Mononuclear cell (primary cell): ENCODE measurements around the gene CRADD. TPM values are rescaled to one million over a fixed set of nuclear protein-coding genes. Genes with fewer than 3 reads are reported as not detected.

Source experiments
- H3K27me3 ChIP-seq: 2 replicates; pipeline ENCODE4 v1.6.0; 2011; ENCODE audit warnings: low read length, control low read depth; ENCODE audit not compliant: insufficient read depth
- H3K4me1 ChIP-seq: 2 replicates; pipeline ENCODE4 v1.5.1; 2011; ENCODE audit warnings: mild to moderate bottlenecking, low read length, control low read depth; ENCODE audit not compliant: insufficient read depth
- H3K4me3 ChIP-seq: 2 replicates; pipeline ENCODE4 v1.5.1; 2011; ENCODE audit warnings: mild to moderate bottlenecking, low read length, moderate library complexity
- H3K9me3 ChIP-seq: 2 replicates; pipeline ENCODE4 v1.5.1; 2011; ENCODE audit warnings: low read depth, mild to moderate bottlenecking, control low read depth, low read length
- total RNA-seq: library from RNA; depleted of rRNA; stranded (reverse); fragments of >200 nt; gene quantifications from one replicate; pipeline ENCODE4 v1.2.3, GENCODE V29; 2012

CRADD gene
- total RNA-seq, 1 donor: 7.5 TPM

DNA sequence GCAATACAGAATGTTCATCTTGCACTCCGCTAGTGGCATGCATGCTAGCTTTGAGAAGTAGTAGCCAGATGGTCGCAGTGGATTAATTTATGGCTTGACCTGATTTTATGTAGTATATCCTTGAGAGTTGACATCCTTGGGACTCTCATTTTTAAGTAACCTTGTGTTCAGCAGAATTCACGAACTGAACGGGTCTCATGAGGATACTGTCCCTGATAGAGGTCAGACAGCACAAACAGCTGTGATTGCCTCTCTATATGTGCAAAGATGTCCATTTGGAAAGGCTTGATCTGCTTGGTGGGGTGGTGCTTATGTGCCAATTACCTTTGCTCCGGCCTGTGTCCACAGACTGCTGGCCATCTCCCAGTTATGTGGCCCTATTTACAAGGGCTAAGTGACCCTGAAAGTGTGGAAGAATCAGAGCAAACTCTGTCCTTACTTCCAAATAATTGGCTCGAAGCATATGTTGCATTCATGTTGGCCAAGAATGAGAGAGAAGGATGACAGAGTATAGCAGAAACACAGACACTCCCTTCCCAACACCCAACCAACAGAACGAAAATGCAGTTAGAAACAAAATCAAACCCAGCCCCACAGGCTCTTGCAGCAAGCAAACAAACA is 167.1 kb downstream of the CRADD start:
- no peaks in the 10 kb centered on the region for H3K27me3 ChIP-seq
- H3K4me3 ChIP-seq: no peak overlapping the region
- H3K4me1 ChIP-seq: peaks cover 25% of the 10 kb centered on the region
- H3K9me3 ChIP-seq: no peaks in the 10 kb centered on the region

DNA sequence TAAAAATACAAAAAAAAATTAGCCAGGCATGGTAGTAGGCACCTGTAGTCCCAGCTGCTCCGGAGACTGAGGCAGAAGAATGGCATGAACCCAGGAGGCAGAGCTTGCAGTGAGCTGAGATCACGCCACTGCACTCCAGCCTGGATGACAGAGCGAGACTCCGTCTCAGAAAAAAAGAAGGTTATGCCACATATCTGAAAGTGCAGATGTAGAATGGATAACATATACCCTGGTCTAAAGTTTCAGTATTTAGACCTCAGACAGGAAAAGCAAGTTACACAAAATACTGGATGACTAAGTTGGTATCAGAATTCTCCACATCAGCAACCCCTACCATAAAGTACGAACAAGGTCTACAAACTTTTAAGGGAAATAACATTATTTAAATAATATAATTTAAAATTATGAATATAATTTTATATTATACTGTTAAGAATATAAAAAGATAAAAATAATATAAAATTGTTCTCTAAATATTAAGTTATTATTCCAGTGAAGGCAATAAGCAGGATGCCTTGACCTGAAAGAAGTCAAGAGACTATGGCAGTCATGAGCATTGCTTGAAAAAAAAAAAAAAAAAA is 169.9 kb downstream of the CRADD start:
- H3K4me1 ChIP-seq: peaks cover 37% of the 10 kb centered on the region

DNA sequence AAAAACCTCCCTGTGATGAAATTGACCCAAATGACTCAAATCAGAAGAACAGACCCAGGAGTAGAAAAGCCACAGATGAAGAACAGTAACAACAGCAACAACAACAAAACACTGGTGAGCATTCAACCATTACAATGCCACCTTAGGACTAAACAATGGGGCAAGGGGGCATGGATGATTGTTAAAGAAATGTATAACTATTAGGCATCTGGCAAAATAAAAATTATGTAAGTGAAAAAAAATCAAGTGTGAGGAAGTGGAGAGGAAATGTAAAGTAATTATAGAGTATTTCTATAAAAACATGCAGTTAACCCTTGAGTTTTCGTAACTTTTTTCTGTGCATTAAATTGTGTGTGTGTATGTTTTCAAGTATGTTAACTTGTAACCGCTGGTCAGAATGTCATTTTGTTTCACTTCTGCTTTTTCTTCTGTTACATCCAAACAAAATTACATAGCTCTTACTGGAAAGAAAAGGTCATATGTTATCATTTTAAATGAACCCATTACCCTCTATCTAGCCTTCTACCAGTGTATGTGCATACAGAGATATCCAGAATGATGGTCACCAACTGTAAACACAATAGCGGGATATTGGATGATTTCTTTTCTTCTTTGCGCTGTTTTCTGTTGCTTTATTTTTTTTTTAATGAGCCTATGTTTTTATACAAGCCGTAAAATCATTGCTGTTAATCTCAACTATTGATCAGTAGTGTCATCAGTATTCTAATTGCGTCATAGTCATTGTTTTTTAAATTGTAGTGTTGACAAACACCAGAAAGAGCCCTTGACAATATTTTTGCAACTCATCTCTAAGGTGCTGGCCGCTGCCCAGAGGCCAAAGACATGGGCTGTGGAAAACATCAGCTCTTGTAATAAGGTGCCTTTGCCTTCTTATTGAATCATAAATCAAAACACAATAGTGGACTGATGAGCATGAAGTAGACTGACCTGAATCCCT is 170.6 kb downstream of the CRADD start:
- Histone ChIP-seq H3K27me3 (no peaks in the 10 kb centered on the region), H3K4me1 (peaks cover 37% of the 10 kb centered on the region), H3K9me3 (no peaks in the 10 kb centered on the region), H3K4me3 (no peak overlapping the region)

More for the DNA sequence above, 169.9 kb downstream of the CRADD start:
- Histone ChIP-seq H3K27me3 (no peaks in the 10 kb centered on the region), H3K9me3 (no peaks in the 10 kb centered on the region), H3K4me3 (no peak overlapping the region)

DNA sequence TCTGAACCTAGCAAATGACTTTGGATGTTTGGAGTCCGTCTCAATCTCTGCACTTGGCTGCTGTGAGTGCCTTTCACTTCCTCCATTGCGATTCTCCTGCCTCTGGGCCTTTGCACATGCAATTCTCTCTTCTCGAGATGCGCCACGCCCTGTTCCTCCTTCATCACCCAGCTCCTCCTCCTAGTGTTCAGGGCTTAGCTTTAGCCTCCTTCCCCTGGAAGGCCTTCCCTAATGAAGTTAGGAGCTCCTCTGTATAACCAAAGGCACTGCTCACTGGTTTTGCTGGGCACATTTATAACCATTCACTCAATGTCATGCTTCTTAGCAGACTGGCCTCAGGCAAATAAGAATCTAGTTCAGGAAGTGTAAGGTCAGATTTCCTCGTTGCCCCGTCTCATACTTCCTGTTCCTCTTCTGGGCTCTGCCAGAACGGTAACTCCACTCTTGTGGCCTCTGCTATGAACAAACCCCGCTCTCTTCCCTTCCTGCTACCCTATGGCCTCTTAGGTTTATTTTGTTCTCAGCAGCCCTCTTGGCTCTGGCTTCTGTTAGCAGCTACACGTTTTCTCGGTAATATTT is 171.4 kb downstream of the CRADD start:
- H3K4me1 ChIP-seq: peaks cover 40% of the 10 kb centered on the region
- H3K27me3 ChIP-seq: no peaks in the 10 kb centered on the region
- no peaks in the 10 kb centered on the region for H3K9me3 ChIP-seq
- no peak overlapping the region for H3K4me3 ChIP-seq

DNA sequence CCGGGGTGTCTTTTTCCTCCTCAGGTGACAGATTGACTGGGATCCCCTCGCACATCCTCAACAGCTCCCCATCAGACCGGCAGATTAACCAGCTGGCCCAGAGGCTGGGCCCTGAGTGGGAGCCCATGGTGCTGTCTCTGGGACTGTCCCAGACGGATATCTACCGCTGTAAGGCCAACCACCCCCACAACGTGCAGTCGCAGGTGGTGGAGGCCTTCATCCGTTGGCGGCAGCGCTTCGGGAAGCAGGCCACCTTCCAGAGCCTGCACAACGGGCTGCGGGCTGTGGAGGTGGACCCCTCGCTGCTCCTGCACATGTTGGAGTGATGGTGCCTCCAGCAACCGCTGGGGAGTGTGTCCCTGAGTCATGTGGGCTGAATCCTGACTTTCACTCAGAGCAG is 172.8 kb downstream of the CRADD start:
- no peaks in the 10 kb centered on the region for H3K27me3 ChIP-seq
- peaks cover 51% of the 10 kb centered on the region for H3K4me1 ChIP-seq
- no peak overlapping the region for H3K4me3 ChIP-seq
- no peaks in the 10 kb centered on the region for H3K9me3 ChIP-seq

DNA sequence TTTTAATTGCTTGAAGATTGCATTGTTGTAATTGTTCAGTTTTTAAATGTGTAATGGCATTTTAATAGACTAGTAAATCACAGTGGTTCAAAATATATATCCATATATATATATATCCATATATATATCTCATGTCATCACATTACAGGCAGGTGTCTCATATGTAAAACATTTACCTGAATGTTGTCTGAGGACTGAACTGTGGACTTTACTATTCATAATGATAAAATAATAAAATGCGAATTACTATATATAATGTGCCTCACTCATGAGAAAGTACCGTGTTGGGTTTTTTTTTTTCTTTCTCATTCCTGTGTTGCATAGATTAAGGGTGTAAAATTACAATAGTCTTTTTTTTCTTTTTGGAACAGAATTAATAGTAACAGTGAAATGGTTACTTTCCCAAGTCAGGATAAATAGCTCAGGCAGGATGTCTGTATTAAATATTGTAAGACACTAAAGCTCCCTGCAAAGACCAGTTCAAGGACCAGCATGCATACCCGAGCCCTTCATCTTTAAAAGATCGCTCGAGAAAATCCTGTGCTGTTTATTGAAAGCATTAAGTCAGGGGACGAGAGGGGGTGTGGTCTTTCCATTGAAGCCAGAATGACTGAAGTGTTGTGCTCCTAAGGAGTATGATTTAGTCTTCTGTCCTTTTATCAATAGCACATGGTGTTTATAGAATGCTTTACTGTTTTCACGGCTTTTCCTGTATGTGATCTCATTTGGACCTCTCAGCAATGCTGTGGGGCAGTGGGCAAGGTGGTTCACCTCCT is 173.5 kb downstream of the CRADD start:
- no peaks in the 10 kb centered on the region for H3K9me3 ChIP-seq
- H3K4me1 ChIP-seq: peaks cover 56% of the 10 kb centered on the region
- no peaks in the 10 kb centered on the region for H3K27me3 ChIP-seq
- H3K4me3 ChIP-seq: no peak overlapping the region

DNA sequence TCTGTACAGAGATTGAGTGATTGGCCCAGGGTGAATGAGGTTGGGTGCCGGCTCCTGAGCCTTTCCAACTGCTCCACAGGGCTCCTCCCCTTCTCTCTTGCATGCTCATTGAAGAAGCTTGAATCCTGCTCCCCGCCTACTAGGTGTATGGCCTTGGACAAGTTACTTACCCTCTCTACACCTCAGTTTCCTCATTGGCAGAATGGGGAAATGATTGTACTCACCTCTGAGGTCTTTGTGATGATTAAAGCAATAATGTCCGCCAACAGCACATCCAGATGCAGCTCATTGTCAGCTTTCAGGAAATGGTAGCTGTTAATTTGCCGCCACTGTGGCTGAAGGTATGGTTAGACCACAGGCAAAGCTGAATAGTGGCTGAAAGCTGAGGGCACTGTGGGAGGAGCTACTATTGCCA is 174.1 kb downstream of the CRADD start:
- Histone ChIP-seq H3K9me3 (no peaks in the 10 kb centered on the region), H3K4me1 (peaks cover 56% of the 10 kb centered on the region), H3K4me3 (no peak overlapping the region), H3K27me3 (no peaks in the 10 kb centered on the region)

DNA sequence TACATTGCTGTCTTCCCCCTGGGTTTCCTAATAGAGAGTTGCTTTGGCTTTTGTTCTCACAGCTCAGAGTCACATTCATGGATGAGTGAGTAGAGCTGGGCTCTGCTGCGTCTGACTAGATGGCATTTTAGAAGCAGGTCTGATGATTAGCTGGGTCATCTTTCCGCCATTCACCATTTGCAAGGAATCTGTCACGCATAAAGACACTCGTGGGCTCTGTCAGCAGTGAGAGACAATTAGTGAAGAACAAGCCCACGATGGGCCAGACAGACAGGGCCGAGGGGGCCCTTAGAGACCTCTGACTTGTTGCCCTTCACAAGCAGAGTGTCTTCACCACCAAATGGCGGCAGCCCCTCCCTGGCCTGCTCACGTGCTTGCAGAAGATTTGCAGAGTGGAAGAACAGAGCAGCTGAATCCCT is 175.0 kb downstream of the CRADD start:
- Histone ChIP-seq H3K4me3 (no peak overlapping the region), H3K4me1 (peaks cover 51% of the 10 kb centered on the region), H3K27me3 (no peaks in the 10 kb centered on the region), H3K9me3 (no peaks in the 10 kb centered on the region)

DNA sequence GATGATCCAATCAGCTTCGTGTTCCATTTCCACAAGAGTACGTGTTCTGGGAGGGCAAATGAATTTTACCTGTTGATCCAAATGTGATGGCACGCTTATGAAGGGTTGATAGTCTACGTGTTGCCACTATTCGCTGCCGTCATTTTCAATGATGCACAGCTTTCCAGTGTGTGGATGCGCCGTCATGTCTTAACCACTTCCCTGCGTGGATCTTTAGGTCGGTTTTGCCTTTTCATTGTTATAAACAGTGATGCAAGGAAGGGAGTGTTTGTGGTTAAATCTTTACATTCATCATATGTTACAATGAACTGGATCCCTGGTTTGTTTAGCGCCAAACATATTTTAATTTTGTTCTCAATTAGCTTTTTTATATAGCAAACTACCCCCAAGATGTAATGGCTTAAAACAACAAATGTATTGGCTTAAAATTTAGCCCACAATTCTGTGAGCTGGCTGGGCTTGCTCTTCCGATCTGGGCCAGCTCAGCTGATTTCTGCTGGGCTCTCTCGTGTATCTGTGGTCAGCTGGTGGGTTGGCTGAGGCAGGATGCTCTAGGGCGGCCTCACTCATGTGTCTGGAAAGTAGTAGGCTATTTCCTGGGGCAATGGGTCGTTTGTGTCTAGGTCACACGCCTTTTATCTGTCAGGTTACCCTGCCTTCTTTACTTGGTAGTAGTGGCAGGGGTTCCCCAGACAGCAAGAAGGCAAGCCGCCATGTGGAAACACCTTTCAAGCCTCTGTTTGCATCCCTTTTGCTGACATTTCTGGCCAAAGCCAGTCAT is 176.7 kb downstream of the CRADD start:
- Histone ChIP-seq H3K27me3 (no peaks in the 10 kb centered on the region), H3K4me3 (no peak overlapping the region), H3K9me3 (no peaks in the 10 kb centered on the region), H3K4me1 (peaks cover 35% of the 10 kb centered on the region)

DNA sequence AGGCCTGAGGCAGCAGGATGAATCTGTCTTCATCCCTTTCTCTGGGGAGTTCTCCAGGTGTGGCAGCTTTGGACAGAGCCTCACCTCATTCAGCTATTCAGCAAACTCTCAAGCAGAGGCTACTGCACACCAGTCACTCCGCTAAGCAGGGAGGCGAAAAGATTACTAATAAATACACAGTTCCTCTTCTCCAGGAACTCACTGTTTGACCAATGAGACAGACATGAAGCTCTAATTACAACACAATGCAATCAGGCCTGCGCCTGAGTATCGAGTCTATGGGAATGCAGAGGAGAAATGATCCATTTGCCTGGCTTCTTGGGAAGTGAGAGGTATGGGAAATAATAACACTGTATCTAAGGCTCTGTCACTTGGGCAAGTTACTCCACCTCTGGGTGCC is 178.1 kb downstream of the CRADD start:
- peaks cover 28% of the 10 kb centered on the region for H3K4me1 ChIP-seq
- no peaks in the 10 kb centered on the region for H3K9me3 ChIP-seq
- no peak overlapping the region for H3K4me3 ChIP-seq
- no peaks in the 10 kb centered on the region for H3K27me3 ChIP-seq

DNA sequence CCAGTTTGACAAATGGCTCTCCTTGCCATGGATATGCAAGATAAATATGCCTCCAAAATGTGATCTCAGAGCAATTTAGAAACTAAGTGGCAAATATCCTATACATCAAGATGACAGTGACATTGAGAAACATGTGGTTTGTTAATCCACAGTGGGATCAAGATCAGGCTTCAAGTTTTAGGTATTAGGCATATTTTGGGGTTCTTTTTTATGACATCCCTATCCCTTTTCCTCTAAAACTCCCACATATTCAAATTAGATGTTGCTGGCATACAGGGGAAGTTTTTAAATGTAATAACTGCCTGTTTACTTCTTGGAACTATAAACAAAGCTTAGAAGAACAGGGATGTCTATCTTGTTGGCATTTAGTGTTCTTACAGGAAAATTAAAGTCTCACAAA is 179.4 kb downstream of the CRADD start:
- Histone ChIP-seq H3K9me3 (no peaks in the 10 kb centered on the region), H3K27me3 (no peaks in the 10 kb centered on the region), H3K4me3 (no peak overlapping the region), H3K4me1 (peaks cover 19% of the 10 kb centered on the region)

DNA sequence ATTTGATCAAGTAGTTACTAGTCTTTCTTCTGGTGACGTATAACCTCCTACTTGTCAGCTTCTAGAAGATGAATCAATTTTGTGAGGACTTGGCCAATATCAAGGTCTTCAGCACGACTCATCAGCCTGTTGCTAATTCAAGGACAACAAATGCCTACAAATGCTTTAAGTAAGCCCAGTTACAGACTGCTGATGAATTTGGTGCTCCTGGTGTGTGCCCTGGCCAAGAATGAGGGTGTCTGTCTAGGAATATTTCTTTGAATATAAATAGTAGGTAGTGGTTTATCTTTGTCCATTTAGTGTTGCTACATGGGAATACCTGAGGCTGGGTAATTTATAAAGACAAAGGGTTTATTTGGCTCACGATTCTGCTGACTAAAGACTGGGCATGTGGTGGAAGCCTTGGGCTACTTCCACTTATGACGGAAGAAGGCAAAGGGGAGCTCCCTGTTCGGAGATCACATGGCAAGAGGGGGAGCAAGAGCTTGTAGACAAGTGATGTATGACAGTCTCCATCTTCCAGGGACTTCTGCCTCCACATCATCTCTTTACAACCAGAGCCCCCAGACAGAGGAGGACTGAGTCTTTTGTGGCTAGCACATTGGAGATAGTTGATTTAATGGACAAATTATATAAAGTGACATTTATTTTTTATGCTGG is 180.2 kb downstream of the CRADD start:
- no peaks in the 10 kb centered on the region for H3K27me3 ChIP-seq
- no peaks in the 10 kb centered on the region for H3K9me3 ChIP-seq
- H3K4me1 ChIP-seq: peaks cover 19% of the 10 kb centered on the region
- no peak overlapping the region for H3K4me3 ChIP-seq

DNA sequence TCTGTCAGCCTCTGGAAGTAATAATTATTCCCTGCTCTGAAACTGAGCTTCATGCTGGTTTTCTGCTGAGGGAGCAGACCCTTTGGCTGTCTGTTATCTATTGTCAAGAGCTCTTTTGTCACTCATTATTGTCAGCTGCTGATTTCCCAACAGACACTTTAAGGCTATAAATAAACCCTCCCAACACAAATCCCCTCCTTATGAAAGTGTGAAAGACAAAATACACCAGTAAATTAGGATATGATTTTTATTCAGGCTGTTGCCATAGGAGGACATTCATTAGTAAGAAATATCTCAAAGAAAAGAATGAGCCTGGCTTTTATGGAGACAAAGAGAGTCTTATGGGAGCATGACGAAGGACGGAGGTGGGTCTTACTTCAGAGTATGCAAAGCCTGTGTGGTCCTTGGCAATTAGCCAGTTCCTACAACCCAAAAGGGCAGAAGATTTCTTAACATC is 180.8 kb downstream of the CRADD start:
- Histone ChIP-seq H3K4me1 (peaks cover 19% of the 10 kb centered on the region), H3K4me3 (no peak overlapping the region), H3K9me3 (no peaks in the 10 kb centered on the region), H3K27me3 (no peaks in the 10 kb centered on the region)
